IgD-negative memory B cell (primary cell): Measurements from ENCODE around the gene KAZN. TPM values are rescaled to one million over a fixed set of nuclear protein-coding genes. Genes with fewer than 3 reads are reported as not detected.

ENCODE experiments used
- H3K27ac Mint-ChIP-seq, 3 donors: one replicate each; pipeline ENCODE4 v1.8.0; 2020 to 2022; ENCODE audit warnings: mild to moderate bottlenecking in 3 of 3, mixed read lengths in 3 of 3, moderate library complexity in 1 of 3
- H3K27me3 Mint-ChIP-seq: one replicate; pipeline ENCODE4 v1.8.0; 2021; ENCODE audit warnings: mixed read lengths
- H3K36me3 Mint-ChIP-seq: one replicate; pipeline ENCODE4 v1.8.0; 2020; ENCODE audit warnings: mild to moderate bottlenecking, mixed read lengths
- H3K4me1 Mint-ChIP-seq, 3 donors: one replicate each; pipeline ENCODE4 v1.8.0; 2020 to 2022; ENCODE audit warnings: mixed read lengths in 3 of 3, mild to moderate bottlenecking in 1 of 3
- H3K4me3 Mint-ChIP-seq, 4 donors: one replicate each; pipeline ENCODE4 v1.8.0; 2020 to 2022; ENCODE audit warnings: mild to moderate bottlenecking in 4 of 4, mixed read lengths in 4 of 4, moderate library complexity in 3 of 4
- H3K9me3 Mint-ChIP-seq, 3 donors: one replicate each; pipeline ENCODE4 v1.8.0; 2020 to 2021; ENCODE audit warnings: mixed read lengths in 3 of 3, mild to moderate bottlenecking in 1 of 3
- polyA plus RNA-seq: library from polyadenylated mRNA; unstranded; fragments of 300-500 nt; fragmentation: Illumina TruSeq; gene quantifications from one replicate; pipeline ENCODE4 v1.2.3, GENCODE V29; 2021

Gene KAZN
- polyA plus RNA-seq, 1 donor from 2014 or later = not detected

DNA sequence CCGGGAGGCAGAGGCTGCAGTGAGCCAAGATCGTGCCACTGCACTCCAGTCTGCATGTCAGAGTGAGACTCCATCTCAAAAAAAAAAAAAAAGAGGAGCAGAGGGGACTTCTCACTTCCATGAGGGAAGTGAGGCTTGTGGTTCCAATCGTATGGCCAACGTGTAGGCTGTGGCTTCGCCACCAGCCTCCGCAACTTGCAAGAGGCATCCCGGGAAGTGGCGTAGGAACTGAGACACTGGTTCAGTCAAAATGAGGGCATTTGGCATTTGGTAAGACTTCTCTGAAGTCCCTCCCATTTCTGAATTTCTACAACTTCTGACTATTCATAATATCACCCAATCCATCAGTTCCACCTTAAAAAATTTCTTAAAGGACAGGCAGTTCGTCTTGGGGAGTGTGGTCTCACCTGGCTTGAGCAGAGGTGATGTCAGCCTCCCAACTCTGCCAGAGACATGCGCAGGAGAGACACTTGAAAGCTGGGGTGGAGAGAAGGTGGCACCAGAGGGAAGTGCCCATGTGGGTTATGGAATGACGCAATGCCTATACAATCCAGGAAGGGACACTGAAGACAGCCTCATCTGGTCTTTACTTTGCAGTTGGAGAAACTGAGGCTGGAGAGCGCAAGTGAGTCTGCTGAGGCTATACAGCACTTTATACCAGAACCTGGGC is 17.2 kb downstream of the KAZN start:
- no peaks in the 10 kb centered on the region for H3K4me1 Mint-ChIP-seq
- H3K9me3 Mint-ChIP-seq = peaks cover 0 to 4% (median 0%) of the 10 kb centered on the region in 3 donors
- H3K27me3 Mint-ChIP-seq = peaks cover 3% of the 10 kb centered on the region
- H3K27ac Mint-ChIP-seq = no peak overlapping the region
- H3K4me3 Mint-ChIP-seq = no peak overlapping the region
- H3K36me3 Mint-ChIP-seq = no peaks in the 10 kb centered on the region

DNA sequence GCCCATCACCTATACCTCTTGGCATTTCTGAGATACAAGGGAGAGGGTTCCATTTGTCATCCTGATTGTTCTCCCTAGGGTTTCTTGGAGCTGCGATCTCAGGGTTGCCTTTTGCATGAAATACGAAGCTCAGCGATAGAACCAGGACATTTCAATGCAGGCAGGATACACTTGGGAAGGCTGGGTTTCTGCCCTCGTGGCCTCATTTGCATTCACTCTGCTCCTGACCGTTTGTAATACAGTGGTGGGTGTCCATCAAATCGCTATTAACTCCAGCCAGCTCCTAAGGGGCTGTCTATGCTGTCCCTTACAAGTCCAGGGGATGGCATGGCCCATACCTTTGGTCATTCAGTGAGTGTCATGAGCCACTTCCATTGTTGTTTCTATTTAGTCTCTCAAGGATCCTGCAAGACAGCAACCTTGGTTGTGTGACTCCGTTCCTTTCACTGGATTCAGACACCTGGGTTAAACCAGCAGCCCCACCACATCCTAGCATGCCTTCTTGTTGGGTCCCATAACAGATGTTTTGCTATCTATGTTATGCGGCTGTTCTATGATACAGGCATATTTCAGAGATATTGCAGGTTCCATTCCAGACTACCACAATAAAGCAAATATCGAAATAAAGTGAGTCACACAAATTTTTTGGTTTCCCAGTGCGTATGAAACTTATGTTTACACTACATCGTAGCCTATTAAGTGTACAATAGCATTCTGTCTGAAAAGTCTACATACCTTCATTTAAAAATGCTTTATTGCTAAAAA is 18.3 kb downstream of the KAZN start:
- Mint-ChIP-seq H3K9me3 (peaks cover 0 to 8% (median 0%) of the 10 kb centered on the region in 3 donors), H3K27ac (no peak overlapping the region)

DNA sequence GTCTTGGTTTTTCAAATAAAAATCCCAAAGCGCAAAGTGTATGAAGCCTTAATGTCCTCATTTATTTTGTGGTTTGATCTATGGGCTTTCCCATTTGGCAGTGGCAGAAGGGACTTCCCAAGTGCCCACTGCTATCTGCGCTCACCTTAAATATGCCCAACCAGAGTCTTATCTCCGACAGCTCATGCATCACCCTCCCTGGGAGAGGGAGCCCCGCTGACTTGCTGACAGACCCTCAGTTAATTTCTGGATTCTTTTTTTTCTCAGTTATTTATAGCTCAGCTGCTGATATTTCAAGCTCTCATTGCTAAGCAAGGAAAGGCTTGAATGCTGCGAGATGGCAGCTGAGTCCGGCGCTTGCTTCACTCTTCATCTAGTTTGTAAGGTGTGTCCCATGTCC is 19.3 kb downstream of the KAZN start:
- peaks cover 0 to 8% (median 0%) of the 10 kb centered on the region in 3 donors for H3K9me3 Mint-ChIP-seq
- H3K27me3 Mint-ChIP-seq = peaks cover 2% of the 10 kb centered on the region
- H3K27ac Mint-ChIP-seq = no peak overlapping the region
- no peaks in the 10 kb centered on the region for H3K36me3 Mint-ChIP-seq
- no peak overlapping the region for H3K4me3 Mint-ChIP-seq
- H3K4me1 Mint-ChIP-seq = no peaks in the 10 kb centered on the region

More for the DNA sequence above, 18.3 kb downstream of the KAZN start:
- no peaks in the 10 kb centered on the region for H3K4me1 Mint-ChIP-seq
- no peaks in the 10 kb centered on the region for H3K36me3 Mint-ChIP-seq
- peaks cover 2% of the 10 kb centered on the region for H3K27me3 Mint-ChIP-seq
- H3K4me3 Mint-ChIP-seq = no peak overlapping the region

DNA sequence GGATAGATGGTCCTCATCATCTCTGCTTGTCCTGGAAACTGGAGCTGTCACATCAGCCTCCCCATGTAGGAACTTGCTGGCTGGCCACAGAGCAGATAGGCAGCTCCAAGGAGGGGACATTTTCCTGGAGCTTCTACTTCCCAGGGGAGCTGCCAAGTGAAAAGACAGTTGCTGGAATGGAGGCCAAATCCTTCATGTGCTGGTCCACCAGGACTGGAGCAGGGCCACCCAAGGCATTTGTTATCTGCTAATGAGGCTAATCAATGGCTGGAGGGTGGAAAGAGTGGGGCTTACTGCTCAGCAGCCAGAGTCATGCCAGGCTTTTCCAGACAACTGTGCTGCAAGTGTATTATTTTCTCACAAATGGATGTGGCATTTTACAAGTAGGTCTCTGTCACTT is 22.5 kb downstream of the KAZN start:
- H3K4me1 Mint-ChIP-seq = no peaks in the 10 kb centered on the region
- H3K36me3 Mint-ChIP-seq = no peaks in the 10 kb centered on the region
- H3K9me3 Mint-ChIP-seq = peaks cover 0 to 8% (median 3%) of the 10 kb centered on the region in 3 donors
- H3K27ac Mint-ChIP-seq = no peak overlapping the region
- no peak overlapping the region for H3K4me3 Mint-ChIP-seq
- peaks cover under 1% of the 10 kb centered on the region for H3K27me3 Mint-ChIP-seq

DNA sequence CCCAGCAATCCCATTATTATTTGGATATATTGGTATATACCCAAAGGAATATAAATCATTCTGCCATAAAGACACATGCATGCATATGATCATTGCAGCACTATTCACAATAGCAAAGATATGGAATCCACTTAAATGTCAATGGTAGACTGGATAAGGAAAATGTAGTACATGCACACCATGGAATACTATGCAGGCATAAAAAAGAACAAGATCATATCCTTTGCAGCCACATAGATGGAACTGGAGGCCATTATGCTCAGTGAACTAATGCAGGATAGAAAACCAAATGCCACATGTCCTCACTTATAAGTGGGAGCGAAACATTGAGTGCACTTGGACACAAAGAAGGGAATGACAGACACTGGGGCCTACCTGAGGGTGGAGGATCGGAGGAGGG is 24.6 kb downstream of the KAZN start:
- H3K9me3 Mint-ChIP-seq = peaks cover 0 to 8% (median 3%) of the 10 kb centered on the region in 3 donors
- H3K27ac Mint-ChIP-seq = no peak overlapping the region
- H3K27me3 Mint-ChIP-seq = no peaks in the 10 kb centered on the region
- no peaks in the 10 kb centered on the region for H3K4me1 Mint-ChIP-seq
- no peak overlapping the region for H3K4me3 Mint-ChIP-seq
- H3K36me3 Mint-ChIP-seq = no peaks in the 10 kb centered on the region

DNA sequence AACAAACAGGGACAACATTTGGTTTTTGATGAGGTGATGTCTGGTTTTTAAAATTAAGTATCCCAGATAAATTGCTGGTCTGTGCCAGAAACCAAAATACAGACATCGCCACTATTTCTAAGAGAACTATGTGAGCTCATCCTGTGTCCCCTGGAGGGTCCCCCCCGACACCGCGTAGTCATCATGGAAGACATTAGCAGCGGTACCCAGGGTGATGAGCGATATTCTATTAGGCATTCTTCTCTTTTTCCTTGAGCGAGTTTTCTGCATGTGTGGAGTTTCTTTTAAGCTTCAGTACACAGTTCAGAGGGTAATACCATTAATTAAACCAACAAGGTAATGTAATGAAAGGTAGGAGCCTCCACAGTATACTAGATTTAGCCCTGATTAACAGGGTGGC is 26.5 kb downstream of the KAZN start:
- no peak overlapping the region for H3K4me3 Mint-ChIP-seq
- no peaks in the 10 kb centered on the region for H3K36me3 Mint-ChIP-seq
- H3K27me3 Mint-ChIP-seq = peaks cover 1% of the 10 kb centered on the region
- no peaks in the 10 kb centered on the region for H3K4me1 Mint-ChIP-seq
- peaks cover 0 to 4% (median 3%) of the 10 kb centered on the region in 3 donors for H3K9me3 Mint-ChIP-seq
- no peak overlapping the region for H3K27ac Mint-ChIP-seq

DNA sequence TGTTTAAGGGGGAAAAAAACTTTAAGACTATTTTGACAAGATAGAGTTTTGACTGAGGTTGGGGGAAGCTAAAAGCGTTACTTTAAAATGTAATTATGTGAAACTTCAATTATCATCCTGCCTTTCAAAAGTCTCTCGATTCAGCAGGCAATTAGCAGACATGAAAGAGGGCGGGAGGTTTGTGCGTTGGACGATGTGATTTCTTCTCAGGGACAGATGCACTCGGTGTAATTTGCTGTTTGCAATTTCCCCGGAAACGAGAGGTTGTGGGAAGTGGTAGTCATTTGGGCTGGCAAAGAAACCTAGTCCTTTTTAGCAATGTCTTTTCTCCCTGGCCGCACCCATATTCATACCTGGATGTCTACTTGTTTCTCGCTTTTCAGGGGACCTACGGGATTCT is 27.1 kb downstream of the KAZN start:
- Mint-ChIP-seq H3K4me1 (no peaks in the 10 kb centered on the region), H3K4me3 (no peak overlapping the region), H3K27ac (no peak overlapping the region), H3K36me3 (no peaks in the 10 kb centered on the region), H3K27me3 (peaks cover 2% of the 10 kb centered on the region), H3K9me3 (peaks cover 0 to 4% (median 3%) of the 10 kb centered on the region in 3 donors)

DNA sequence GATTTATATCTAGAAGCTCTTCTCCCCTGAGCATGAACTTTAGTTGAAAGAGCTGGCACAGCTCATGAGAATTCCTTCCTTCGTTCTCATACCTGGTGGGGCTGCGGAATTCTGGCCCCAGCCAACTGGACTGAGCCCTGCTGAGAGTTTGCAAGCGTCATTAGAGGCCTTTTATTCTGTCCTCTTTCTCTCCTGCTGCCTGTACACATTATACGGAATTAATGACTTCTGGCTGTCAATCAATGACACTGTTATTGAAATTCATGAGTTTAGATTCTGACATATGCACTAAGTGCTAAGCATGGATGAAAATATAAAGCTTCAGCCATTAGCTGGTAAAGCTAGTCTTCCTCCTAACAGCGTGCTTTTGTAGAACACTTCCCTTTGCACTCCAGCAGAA is 27.5 kb downstream of the KAZN start:
- no peaks in the 10 kb centered on the region for H3K4me1 Mint-ChIP-seq
- H3K27me3 Mint-ChIP-seq = peaks cover 4% of the 10 kb centered on the region
- H3K4me3 Mint-ChIP-seq = no peak overlapping the region
- peaks cover 0 to 4% (median 3%) of the 10 kb centered on the region in 3 donors for H3K9me3 Mint-ChIP-seq
- H3K36me3 Mint-ChIP-seq = no peaks in the 10 kb centered on the region
- H3K27ac Mint-ChIP-seq = no peak overlapping the region

DNA sequence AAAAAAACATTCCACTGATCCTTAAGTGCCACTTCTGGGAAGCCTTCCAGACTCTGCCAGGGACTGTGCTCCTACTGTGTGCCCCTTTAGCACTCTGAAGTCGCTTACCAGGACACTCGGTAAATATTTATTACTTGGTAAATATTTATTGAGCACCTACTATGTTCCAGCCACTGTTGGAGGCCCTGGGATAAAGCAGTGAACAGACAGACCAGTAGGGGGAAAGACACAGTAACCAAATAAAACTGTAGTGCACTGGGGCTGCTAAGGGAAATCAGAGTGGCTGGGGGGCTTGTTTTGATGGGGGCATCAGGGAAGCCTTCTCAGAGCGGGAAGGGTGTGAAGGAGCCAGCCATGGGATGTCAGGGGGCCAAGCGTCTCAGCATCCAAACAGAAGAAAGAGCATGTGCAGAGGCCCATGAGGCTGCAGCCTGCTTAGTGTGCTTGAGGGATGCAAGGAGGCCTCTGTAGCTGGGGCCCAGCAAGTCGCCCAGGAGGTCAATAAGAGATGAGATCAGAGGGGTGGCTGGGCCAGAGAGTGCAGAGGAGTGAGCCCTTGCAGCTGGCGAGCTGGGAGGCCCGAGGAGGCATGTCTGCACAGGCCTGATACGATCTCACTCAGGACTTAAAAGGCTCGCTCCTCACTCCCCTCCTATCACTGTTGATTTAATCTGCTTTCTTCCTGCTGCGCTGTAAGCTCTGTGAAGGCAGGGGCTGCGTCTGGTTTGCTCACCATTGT is 28.6 kb downstream of the KAZN start:
- peaks cover 0 to 3% (median 0%) of the 10 kb centered on the region in 3 donors for H3K9me3 Mint-ChIP-seq
- H3K4me1 Mint-ChIP-seq = no peaks in the 10 kb centered on the region
- no peaks in the 10 kb centered on the region for H3K36me3 Mint-ChIP-seq
- no peak overlapping the region for H3K27ac Mint-ChIP-seq
- no peak overlapping the region for H3K4me3 Mint-ChIP-seq
- peaks cover 4% of the 10 kb centered on the region for H3K27me3 Mint-ChIP-seq

DNA sequence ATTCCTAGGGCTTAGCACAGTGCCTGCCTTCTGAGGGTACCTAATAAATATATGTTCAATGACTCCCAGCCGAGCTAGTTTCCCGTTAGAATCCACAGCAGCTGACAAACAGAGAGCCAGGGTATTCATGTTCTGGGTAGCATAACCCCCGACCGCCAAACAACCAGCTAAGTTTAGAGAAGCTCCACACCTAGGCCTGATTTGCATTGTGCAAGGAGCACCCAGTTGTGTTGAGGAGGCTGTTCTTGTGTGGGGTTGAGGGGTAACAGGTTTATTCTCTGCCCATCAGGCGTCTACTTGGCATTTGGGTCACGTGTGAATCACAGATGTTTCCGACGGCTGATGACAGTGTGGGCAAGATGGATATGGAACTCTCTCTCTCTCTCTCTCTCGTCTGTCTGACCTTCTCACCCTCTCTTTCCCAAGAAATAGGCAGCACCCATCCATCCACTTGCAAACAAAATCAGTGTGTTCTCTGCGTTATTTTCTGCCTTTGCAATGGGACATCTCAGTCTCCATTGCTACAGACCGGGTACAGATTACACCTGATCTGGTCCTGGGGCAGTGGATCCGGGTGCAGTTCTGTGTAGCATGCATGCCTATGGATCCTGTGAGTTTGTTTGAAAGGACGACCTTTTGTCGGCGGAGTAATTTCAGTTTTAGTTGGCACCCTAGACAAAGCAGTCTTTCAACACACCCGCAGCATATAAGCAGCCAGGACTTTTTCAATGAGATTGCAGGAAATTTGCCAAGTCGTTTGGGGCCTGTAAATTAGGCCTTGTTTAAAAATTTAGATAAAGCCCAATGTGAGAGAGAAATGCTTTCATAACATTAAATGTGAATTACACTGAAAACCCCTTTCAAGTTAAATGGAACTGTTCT is 29.4 kb downstream of the KAZN start:
- no peak overlapping the region for H3K4me3 Mint-ChIP-seq
- H3K4me1 Mint-ChIP-seq = no peaks in the 10 kb centered on the region
- peaks cover 0 to 3% (median 0%) of the 10 kb centered on the region in 3 donors for H3K9me3 Mint-ChIP-seq
- no peaks in the 10 kb centered on the region for H3K36me3 Mint-ChIP-seq
- H3K27me3 Mint-ChIP-seq = peaks cover 6% of the 10 kb centered on the region
- H3K27ac Mint-ChIP-seq = no peak overlapping the region

DNA sequence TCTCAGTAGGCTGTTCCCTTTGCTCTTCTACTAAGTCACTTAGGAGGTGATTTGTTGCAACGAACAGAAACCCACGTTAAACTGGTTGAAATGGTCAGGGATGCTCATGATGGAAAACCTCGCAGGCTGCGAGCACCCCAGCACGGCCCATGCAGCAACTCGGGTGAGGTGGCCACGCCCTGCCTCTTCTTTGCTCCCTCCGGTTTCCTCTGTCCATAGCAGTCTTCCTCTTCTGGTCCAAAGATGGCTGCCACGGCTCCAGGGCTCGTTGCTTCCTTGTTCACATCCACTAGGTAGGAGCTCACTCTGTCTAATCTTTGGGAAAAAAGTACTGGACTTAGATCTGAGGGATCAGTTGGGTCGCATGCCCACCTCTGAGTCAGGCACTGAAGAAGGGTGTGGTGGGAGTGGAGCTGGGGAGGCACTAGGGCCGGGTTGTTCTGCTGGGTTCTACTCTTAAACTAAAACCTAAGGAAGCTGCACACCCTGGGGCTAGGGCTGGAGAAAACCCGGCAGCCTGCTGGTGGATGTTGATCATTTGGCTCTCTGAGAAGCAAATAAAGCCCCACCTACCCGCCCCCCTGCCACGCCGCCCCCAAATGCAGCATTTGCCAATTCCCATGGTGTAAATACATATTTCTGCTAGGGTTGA is 31.0 kb downstream of the KAZN start:
- no peaks in the 10 kb centered on the region for H3K9me3 Mint-ChIP-seq
- H3K36me3 Mint-ChIP-seq = no peaks in the 10 kb centered on the region
- H3K4me1 Mint-ChIP-seq = no peaks in the 10 kb centered on the region
- no peak overlapping the region for H3K27ac Mint-ChIP-seq
- H3K4me3 Mint-ChIP-seq = no peak overlapping the region
- peaks cover 6% of the 10 kb centered on the region for H3K27me3 Mint-ChIP-seq

DNA sequence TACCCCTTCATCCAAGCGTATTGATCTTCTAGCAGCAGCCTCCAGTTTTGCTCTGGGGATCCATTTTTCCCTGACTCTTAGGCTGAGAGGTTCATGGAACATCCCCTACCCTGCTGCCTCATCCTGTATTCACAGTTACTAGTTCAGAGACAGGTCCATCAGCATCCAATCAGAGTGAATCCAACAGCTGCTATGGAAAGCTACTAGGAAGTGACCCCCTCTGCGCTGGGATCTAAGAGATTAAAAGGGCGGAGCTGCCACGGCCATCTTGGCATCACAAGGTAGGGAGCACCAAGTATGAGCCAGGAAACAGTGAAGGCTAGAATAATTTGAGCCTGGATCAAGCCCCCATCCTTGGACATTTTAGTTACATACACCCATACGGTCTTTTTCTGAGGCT is 32.5 kb downstream of the KAZN start:
- no peaks in the 10 kb centered on the region for H3K4me1 Mint-ChIP-seq
- no peaks in the 10 kb centered on the region for H3K9me3 Mint-ChIP-seq
- peaks cover 6% of the 10 kb centered on the region for H3K27me3 Mint-ChIP-seq
- H3K27ac Mint-ChIP-seq = no peak overlapping the region
- no peaks in the 10 kb centered on the region for H3K36me3 Mint-ChIP-seq
- no peak overlapping the region for H3K4me3 Mint-ChIP-seq

DNA sequence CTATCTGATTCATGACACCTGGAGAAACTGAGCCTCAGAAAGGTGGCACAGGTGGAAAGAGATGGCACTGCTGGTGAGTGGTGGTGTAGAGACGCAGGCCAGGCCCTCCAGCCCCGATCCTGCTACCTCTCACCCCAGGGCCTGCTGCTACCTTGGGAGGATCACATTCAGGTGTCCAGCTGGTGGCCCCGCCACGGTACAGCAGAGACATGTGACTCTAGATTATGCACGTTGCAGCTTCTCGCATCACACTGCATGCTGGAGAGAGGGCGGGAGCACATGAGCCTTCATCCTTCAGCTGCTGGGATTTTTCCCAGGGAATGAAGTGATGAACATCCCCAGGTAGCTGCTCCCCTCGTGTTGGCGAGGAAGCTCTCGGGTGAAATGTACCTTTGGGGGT is 32.9 kb downstream of the KAZN start:
- Mint-ChIP-seq H3K27ac (no peak overlapping the region), H3K36me3 (no peaks in the 10 kb centered on the region)

DNA sequence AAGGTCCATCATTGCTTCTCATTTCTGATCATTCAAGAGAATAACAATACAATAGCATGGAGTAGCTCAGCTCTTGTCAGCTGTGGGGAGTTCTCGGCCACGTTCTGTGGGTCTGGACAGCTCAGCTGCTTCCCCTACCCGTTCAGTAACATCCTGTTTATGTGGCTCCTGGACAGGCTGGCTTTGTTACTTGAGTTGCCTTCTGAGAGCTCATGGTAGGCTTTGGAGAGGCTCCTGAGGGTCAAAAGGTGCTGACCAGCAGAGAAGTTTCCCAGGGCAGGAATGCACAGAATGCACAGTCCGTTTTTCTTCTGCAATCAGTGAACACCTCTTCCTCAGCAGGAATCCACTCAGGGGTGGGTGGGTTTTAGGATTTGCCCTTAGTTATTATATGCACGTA is 36.0 kb downstream of the KAZN start:
- no peaks in the 10 kb centered on the region for H3K36me3 Mint-ChIP-seq
- peaks cover 0 to 1% (median 0%) of the 10 kb centered on the region in 3 donors for H3K4me1 Mint-ChIP-seq
- H3K27ac Mint-ChIP-seq = no peak overlapping the region
- H3K9me3 Mint-ChIP-seq = no peaks in the 10 kb centered on the region
- H3K4me3 Mint-ChIP-seq = no peak overlapping the region
- peaks cover 8% of the 10 kb centered on the region for H3K27me3 Mint-ChIP-seq

More for the DNA sequence above, 32.9 kb downstream of the KAZN start:
- Mint-ChIP-seq H3K4me1 (no peaks in the 10 kb centered on the region), H3K27me3 (peaks cover 6% of the 10 kb centered on the region), H3K4me3 (no peak overlapping the region), H3K9me3 (no peaks in the 10 kb centered on the region)
